ENCODE measurements around the gene TSBP1.
"Not testable (repeated sequence)": the region's sequence is repeated elsewhere in the genome, so short reads cannot be mapped to it uniquely, and the experiment has no call there.

The TSBP1 gene

GRCh38 chr6:32318501-32318900, 53.2 kb downstream of the TSBP1 start:
- no peak overlapping the region for H3K4me3 ChIP-seq (replicated peaks; ENCODE audit: low read depth, low read length)
- no peak for TF ChIP-seq CTCF (IDR thresholded peaks at IDR 0.05; ENCODE audit: low read length, missing control alignments)
- no peak for DNase-seq (ENCODE audit: low read depth)

GRCh38 chr6:32317541-32317940, 54.2 kb downstream of the TSBP1 start:
- H3K4me3 ChIP-seq (replicated peaks; ENCODE audit: low read depth, low read length): no peak overlapping the region
- DNase-seq (ENCODE audit: low read depth): no peak
- TF ChIP-seq CTCF (IDR thresholded peaks at IDR 0.05; ENCODE audit: low read length, missing control alignments): no peak

- TF ChIP-seq CTCF (IDR thresholded peaks at IDR 0.05; ENCODE audit: low read length, missing control alignments): no peak
- DNase-seq (ENCODE audit: low read depth): no peak
- H3K4me3 ChIP-seq (replicated peaks; ENCODE audit: low read depth, low read length): no peak overlapping the region
Measured at GRCh38 chr6:32313964-32314363, 57.7 kb downstream of the TSBP1 start.

GRCh38 chr6:32298632-32299336, 72.9 kb downstream of the TSBP1 start:
- no peak overlapping the region for H3K4me3 ChIP-seq (replicated peaks; ENCODE audit: low read depth, low read length)
- DNase-seq (ENCODE audit: low read depth): peak; percentile 33
- TF ChIP-seq CTCF (IDR thresholded peaks at IDR 0.05; ENCODE audit: low read length, missing control alignments): no peak

GRCh38 chr6:32294980-32295379, 76.7 kb downstream of the TSBP1 start:
- H3K4me3 ChIP-seq (replicated peaks; ENCODE audit: low read depth, low read length); DNase-seq (ENCODE audit: low read depth): not testable (repeated sequence)

- TF ChIP-seq CTCF (IDR thresholded peaks at IDR 0.05; ENCODE audit: low read length, missing control alignments): no peak
- no peak overlapping the region for H3K4me3 ChIP-seq (replicated peaks; ENCODE audit: low read depth, low read length)
- DNase-seq (ENCODE audit: low read depth): no peak
Measured at GRCh38 chr6:32294566-32294965, 77.1 kb downstream of the TSBP1 start.

GRCh38 chr6:32293695-32294094, 78.0 kb downstream of the TSBP1 start:
- no peak for DNase-seq (ENCODE audit: low read depth)
- no peak overlapping the region for H3K4me3 ChIP-seq (replicated peaks; ENCODE audit: low read depth, low read length)
- TF ChIP-seq CTCF (IDR thresholded peaks at IDR 0.05; ENCODE audit: low read length, missing control alignments): no peak
